ENCODE measurements around the gene FRMD1. TPM values are rescaled to one million over a fixed set of nuclear protein-coding genes. Genes with fewer than 3 reads are reported as not detected.
A peak's percentile ranks its signal among the peaks of the same experiment; 100 is the strongest.

Gene FRMD1
- total RNA-seq, 1 donor: under 0.01 TPM

DNA sequence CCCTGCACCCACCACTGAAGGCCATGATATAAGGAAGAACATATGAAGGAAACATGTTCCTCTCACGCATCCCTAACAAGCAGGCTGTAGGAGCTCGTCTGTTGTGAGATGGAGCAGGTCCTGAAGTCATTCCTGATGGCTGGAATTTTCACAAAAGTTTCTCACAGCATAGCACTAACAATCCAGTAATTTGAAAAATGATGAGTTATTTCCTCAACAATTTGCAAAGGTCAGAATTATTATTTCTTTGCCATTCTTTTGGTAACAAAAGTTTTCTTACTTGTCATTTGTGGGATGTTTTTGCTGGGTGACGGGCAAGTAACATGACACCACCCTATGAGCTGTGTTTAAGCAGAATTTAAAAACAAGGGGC lies 27.6 kb upstream of the FRMD1 start:
- Histone ChIP-seq H3K9me3 (ENCODE audit: low read depth, low read length) (no peaks in the 10 kb centered on the region), H2AFZ (ENCODE audit: low read length) (no peak overlapping the region), H3K4me3 (ENCODE audit: insufficient read depth, low read length) (no peak overlapping the region), H3K27me3 (ENCODE audit: insufficient read depth, low read length) (peaks cover 12% of the 10 kb centered on the region), H3K36me3 (ENCODE audit: insufficient read depth, low read length) (no peaks in the 10 kb centered on the region), H3K4me1 (ENCODE audit: insufficient read depth, low read length) (no peaks in the 10 kb centered on the region), H4K20me1 (ENCODE audit: insufficient read depth, low read length) (no peaks in the 10 kb centered on the region), H3K79me2 (ENCODE audit: insufficient read depth, low read length) (no peaks in the 10 kb centered on the region), H3K27ac (ENCODE audit: low read depth, low read length) (no peak overlapping the region), H3K4me2 (ENCODE audit: insufficient read depth, low read length) (no peak overlapping the region)
- peak; percentile 82 for DNase-seq (ENCODE audit: insufficient read length, low spot score, missing footprints)
- TF ChIP-seq, protein P1, sequence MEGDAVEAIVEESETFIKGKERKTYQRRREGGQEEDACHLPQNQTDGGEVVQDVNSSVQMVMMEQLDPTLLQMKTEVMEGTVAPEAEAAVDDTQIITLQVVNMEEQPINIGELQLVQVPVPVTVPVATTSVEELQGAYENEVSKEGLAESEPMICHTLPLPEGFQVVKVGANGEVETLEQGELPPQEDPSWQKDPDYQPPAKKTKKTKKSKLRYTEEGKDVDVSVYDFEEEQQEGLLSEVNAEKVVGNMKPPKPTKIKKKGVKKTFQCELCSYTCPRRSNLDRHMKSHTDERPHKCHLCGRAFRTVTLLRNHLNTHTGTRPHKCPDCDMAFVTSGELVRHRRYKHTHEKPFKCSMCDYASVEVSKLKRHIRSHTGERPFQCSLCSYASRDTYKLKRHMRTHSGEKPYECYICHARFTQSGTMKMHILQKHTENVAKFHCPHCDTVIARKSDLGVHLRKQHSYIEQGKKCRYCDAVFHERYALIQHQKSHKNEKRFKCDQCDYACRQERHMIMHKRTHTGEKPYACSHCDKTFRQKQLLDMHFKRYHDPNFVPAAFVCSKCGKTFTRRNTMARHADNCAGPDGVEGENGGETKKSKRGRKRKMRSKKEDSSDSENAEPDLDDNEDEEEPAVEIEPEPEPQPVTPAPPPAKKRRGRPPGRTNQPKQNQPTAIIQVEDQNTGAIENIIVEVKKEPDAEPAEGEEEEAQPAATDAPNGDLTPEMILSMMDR (IDR thresholded peaks at IDR 0.05; ENCODE audit: extremely low read depth, low read depth, low read length): no peak

DNA sequence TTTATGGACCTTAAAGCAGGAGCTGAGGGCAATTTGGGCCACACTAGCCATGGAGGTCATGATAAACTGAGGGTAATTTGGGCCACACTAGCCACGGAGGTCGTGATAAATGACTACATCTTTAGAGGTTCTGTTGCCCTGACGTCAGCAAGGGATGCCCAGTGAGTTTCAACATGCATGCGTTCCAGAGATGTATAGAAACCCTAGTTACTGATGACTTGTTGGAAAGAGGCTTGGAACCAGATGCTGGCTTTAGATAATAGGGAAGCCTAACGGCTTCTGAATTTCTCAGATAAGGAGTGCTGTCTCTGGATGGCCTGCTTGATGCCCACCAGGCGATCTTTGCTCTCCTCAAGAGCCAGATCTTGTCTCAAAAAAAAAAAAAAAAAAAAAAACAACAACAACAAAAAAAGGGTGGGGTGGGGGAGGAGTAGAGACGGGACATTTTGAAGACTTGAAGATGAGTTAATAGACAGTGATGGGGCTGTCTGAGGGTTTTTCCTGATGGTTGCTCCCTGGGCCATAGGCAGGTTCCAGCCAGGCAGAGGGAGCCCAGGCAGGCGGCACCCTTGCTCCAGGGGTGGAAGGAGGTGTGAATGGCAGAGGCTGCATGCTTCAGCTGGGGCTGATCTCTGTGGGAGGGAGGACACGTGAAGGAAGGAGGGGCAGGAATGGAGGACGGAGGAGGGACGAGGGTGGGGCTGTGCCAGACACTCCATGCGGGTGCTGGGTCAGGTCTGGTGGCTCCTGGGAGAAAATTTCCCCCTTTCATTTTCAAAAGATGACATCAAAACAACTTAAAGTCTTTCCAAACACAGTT lies 27.0 kb upstream of the FRMD1 start:
- Histone ChIP-seq H3K27me3 (ENCODE audit: insufficient read depth, low read length) (peaks cover 12% of the 10 kb centered on the region), H4K20me1 (ENCODE audit: insufficient read depth, low read length) (no peaks in the 10 kb centered on the region), H3K4me2 (ENCODE audit: insufficient read depth, low read length) (no peak overlapping the region), H3K9me3 (ENCODE audit: low read depth, low read length) (no peaks in the 10 kb centered on the region), H3K79me2 (ENCODE audit: insufficient read depth, low read length) (no peaks in the 10 kb centered on the region), H3K4me3 (ENCODE audit: insufficient read depth, low read length) (no peak overlapping the region), H3K27ac (ENCODE audit: low read depth, low read length) (no peak overlapping the region), H2AFZ (ENCODE audit: low read length) (no peak overlapping the region), H3K36me3 (ENCODE audit: insufficient read depth, low read length) (no peaks in the 10 kb centered on the region), H3K4me1 (ENCODE audit: insufficient read depth, low read length) (no peaks in the 10 kb centered on the region)
- DNase-seq (ENCODE audit: insufficient read length, low spot score, missing footprints): peak; percentile 74
- TF ChIP-seq, protein P1 (IDR thresholded peaks at IDR 0.05; ENCODE audit: extremely low read depth, low read depth, low read length): no peak

DNA sequence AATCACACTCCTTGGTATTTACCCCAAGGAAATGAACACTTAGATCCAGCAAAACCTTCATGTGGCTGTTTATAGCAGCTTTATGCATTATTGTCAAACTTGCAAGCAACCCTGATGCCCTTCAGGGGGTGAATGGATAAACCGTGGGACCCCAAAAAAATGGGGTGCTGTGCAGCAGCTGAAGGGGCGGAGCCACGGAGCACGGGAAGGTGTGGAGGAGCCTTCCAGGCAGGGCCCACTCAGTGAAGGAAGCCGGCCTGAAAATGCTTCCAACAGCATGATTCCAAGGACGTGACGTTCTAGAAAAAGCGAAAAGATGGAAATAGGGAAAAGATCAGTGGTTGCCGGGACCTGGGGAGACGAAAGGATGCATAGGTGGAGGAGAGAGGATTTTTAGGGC lies 25.6 kb upstream of the FRMD1 start:
- H3K9me3 ChIP-seq (ENCODE audit: low read depth, low read length): no peaks in the 10 kb centered on the region
- no peak overlapping the region for H3K4me2 ChIP-seq (ENCODE audit: insufficient read depth, low read length)
- no peak overlapping the region for H3K4me3 ChIP-seq (ENCODE audit: insufficient read depth, low read length)
- DNase-seq (ENCODE audit: insufficient read length, low spot score, missing footprints): no peak
- TF ChIP-seq, protein P1 (IDR thresholded peaks at IDR 0.05; ENCODE audit: extremely low read depth, low read depth, low read length): no peak
- no peaks in the 10 kb centered on the region for H4K20me1 ChIP-seq (ENCODE audit: insufficient read depth, low read length)
- peaks cover 12% of the 10 kb centered on the region for H3K27me3 ChIP-seq (ENCODE audit: insufficient read depth, low read length)
- H2AFZ ChIP-seq (ENCODE audit: low read length): no peak overlapping the region
- no peak overlapping the region for H3K27ac ChIP-seq (ENCODE audit: low read depth, low read length)
- no peaks in the 10 kb centered on the region for H3K4me1 ChIP-seq (ENCODE audit: insufficient read depth, low read length)
- H3K79me2 ChIP-seq (ENCODE audit: insufficient read depth, low read length): no peaks in the 10 kb centered on the region
- H3K36me3 ChIP-seq (ENCODE audit: insufficient read depth, low read length): no peaks in the 10 kb centered on the region

DNA sequence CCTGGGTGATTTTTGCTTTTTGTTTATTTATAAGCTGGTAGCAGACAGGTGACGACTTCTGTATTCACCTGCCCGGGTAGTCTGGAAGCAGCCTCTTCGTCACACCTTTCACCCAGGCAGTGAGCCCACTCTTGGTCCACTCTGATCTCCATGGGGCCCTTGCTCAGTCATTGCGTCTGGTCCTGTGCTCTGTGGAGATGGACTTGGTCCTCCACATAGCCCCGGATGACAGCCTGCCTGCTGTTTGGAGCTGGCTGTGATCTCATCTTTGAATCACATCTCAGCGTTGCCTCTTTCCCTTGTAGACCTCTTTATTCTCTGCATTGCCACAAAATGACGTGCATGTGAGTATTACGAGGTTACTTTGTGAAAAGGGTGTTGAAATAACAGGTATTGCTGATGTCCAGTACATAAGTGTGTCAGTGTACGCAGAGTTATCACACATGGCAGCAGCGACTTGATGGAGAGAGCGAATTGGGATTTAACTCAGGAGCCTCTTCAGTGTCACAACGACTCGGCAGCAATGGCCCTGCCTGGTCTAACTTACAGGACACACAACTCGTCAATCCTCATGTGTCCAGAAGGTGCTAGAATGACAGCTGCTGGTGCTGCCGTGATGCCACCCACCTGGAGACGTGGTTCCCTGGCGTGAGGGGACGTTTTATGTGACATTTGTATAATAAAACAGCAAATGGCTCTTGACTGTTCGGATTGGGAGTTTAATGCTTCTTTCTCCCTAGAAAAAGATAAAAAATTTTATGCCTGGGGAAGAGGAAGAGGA lies 24.2 kb upstream of the FRMD1 start:
- Histone ChIP-seq H3K4me3 (ENCODE audit: insufficient read depth, low read length) (no peak overlapping the region), H3K9me3 (ENCODE audit: low read depth, low read length) (no peaks in the 10 kb centered on the region), H3K27ac (ENCODE audit: low read depth, low read length) (no peak overlapping the region), H3K27me3 (ENCODE audit: insufficient read depth, low read length) (peaks cover 12% of the 10 kb centered on the region), H2AFZ (ENCODE audit: low read length) (no peak overlapping the region), H3K4me2 (ENCODE audit: insufficient read depth, low read length) (no peak overlapping the region), H4K20me1 (ENCODE audit: insufficient read depth, low read length) (no peaks in the 10 kb centered on the region), H3K79me2 (ENCODE audit: insufficient read depth, low read length) (no peaks in the 10 kb centered on the region), H3K4me1 (ENCODE audit: insufficient read depth, low read length) (no peaks in the 10 kb centered on the region), H3K36me3 (ENCODE audit: insufficient read depth, low read length) (no peaks in the 10 kb centered on the region)
- TF ChIP-seq, protein P1 (IDR thresholded peaks at IDR 0.05; ENCODE audit: extremely low read depth, low read depth, low read length): no peak
- peak; percentile 88 for DNase-seq (ENCODE audit: insufficient read length, low spot score, missing footprints)

Data from osteoblast (primary cell).